ENCODE data around the gene NCKAP5L.

DNA sequence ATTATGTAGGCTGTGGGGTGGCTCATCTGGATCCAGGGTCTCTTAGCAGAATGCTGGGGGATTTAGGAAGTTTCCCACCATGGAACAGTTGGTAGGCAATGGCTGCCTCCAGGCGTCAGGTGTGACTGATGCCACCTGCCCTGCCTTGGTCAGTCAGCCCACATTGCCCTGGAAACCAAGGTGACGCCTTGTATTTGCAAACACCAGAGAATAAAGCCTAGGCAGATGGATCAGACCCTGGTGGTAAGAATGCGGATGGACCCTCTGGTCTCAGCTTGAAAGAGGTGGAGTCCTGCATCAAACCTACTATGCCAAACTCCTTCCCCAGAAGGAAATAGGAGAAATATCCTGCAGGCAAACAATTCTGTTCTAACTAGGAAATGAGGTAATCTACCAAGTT lies 38.2 kb downstream of the NCKAP5L start:
- TF ChIP-seq POLR2A (IDR thresholded peaks at IDR 0.05; ENCODE audit: low read length) (no peak), GATA1 (IDR thresholded peaks at IDR 0.05; ENCODE audit: low read depth, low read length) (no peak)

All from erythroblast (primary cell).